ENCODE data around the gene RLF.

RLF gene

DNA sequence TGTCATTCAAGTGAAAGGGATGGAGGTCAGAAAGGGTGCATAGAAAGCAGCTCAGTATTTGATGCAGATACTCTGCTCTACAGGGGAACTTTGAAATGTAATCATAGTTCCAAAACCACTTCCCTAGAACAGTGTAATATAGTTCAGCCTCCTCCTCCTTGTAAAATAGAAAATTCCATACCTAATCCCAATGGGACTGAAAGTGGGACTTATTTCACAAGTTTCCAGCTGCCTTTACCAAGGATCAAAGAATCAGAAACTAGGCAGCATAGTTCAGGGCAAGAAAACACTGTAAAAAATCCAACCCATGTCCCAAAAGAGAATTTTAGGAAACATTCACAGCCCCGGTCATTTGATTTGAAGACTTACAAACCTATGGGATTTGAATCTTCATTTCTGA, 78.4 kb downstream of the RLF start:
- FAIRE-seq, result no peak

DNA sequence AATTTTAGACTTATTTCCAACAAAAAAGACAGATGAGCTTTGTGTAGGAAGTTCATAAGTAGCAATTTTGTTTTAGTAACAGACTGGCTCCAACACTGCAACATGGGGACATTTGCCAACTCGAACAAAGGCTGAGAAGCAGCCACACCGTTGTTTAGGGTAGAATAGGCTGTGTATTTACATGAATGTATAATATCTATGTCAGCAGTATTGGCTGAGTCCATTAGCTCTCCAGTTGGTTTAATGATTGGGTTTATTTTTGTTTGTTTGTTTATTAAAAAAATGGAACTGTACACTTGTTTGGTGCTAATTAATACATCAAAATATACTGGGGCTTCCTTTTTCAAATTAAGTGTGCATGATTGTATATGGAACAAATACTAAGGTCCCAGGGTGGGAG, 79.2 kb downstream of the RLF start:
- no peak for FAIRE-seq

DNA sequence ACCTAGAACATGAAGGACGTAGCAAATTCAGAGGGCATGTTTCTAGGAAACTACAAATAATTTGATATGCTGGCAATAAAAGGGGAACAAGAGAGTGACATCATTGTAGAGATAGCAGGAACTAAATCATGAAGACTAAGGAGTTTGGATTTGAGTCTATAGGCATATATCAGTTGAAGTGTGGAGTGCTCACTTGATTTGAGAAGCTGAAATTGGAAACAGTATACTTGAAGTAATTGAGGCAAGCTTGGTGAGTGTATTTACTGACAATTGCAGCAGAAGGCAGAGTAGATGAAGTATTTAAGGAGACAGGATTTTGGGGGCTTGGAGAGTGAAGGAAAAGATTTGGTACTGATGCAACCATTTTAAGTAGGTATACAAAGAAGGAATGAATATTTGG, 80.2 kb downstream of the RLF start:
- FAIRE-seq, result no peak

DNA sequence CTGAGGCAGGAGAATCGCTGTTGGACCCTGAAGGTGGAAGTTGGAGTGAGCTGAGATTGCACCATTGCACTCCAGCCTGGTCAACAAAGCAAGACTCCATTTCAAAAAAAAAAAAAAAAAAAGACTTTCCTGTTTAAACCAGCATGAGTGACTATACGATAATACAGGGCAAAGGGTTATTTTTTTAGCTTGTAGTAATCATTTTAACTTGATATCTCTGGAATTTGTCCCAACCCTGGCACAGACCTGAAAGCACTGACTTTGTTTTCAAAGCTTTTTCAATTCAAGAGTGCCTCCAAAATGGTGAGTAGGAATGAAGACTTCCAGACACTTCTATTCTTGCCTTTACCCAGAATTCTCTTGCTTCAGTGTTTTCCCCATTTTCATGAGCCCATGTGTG, 82.2 kb downstream of the RLF start:
- no peak for FAIRE-seq

DNA sequence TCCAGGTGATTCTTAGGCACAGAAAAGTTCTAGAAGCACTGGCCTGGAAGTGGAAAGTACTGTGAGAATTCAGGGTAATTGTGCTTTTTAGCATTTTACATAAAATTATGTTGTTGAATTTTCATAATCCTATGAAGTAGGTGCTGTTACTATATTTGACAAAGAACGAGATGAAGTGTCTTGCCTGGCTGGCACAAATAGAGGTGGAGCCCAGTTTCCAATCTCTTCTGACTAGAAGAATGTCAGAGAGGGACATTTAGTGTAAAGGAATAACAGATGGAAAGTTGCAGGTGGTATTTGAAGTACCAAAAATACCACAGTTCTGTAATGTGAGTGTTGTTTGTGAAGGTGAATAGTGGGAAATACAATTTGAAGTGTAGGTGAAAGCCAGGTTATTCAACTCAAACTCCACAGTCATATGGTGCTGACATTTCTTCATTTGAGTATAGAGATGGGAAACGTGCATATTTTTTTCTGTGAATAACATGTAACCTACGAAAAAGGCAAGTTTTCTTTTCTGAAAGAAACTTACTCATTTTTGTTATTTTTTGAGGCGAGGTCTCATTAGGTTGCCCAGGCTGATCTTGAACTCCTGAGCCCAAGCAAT, 83.1 kb downstream of the RLF start:
- FAIRE-seq, result no peak

DNA sequence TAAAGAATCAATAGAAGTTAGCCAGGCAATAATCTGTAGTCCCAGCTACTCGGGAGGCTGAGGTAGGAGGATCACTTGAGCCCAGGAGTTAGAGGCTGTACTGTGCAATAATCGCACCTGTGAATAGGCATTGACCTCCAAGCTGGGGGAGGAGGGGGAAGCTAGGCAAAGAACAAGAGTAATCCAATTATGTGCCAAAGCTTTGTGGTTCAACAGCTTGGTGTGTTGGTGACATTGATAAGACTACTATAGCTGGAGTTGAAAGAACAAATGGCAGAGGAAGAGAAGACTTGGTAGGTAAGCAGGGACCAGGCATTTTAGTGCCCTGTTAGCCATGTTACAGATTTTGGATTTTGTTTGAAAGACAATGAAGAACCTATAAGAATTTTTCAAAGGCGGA, 84.5 kb downstream of the RLF start:
- FAIRE-seq, result no peak

DNA sequence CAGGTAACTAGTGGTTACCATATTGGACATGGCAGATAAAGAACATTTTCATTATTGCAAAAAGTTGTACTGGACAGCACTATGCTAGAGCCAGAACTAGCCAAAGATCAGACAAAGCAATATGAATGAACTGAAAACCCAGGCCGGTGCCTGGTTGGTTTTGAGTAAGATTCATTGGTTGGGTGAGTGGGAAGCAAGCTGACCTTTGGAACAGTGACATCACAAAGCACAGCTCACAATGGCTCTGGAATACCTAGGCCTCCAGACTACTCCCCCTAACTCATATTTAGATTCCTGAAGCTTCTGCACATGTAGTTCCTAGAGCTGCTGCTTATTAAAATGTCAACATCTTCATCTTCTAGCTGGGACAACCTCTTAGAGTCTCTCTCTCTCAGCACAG, 86.5 kb downstream of the RLF start, which contains the start of gene TMCO2:
TSS of gene TMCO2 (plus strand) at position 283 of the 400 bp plus-strand sequence. CDS start at position 340, 57 bp downstream.
- no peak for FAIRE-seq

DNA sequence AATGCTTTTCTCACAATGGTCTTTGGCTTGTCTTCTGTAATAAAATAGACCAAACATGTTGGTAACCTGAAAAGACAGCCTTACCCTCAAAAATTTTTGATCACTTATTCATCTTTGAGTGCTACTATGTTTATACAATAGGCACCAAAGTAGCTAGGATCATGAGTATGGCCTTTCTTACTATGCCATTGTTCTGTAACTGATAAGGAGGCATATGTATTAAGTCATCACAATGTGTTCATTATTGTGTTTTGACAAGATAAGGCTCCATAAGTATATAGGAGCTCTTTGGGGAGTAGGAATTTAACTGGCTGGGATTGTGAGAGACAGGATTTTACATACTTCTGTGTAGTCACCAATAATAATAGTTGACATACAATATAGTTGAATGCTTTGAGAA, 87.2 kb downstream of the RLF start:
- FAIRE-seq, result no peak

DNA sequence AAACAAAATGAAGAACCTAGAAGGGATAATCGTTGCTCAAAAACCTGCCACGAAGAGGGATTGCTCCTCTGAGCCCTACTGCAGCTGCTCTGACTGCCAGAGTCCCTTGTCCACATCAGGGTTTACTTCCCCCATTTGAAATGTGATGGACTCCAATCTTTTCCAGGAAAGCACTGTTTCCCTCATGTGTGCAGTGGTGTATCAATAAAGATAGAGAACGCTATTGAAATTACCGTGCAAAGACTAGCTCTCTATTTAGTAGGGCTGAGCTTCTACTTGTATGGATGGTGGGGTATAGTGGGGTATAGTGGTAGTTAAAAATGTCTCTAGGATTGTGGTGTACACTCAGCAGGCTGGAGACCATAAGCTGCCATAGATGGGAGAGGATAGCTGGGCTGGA, 90.3 kb downstream of the RLF start:
- no peak for FAIRE-seq

DNA sequence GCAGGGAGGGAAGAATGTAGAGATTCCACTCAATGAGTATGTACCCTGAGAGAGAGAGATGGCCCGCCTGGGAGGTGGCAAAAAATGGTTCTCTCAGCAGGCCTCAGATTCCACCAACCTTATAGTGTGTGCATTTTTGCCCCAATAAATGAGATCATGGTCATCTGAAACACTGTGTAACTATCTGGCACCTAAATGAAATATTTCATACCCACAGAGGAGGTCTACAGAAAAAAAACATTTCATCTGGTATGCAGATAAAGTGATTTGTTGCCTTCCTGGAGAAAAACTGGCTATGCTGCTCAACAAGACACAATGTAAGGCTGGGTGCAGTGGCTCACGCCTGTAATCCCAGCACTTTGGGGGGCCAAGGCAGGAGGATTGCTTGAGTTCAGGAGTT, 91.4 kb downstream of the RLF start:
- FAIRE-seq, result no peak

DNA sequence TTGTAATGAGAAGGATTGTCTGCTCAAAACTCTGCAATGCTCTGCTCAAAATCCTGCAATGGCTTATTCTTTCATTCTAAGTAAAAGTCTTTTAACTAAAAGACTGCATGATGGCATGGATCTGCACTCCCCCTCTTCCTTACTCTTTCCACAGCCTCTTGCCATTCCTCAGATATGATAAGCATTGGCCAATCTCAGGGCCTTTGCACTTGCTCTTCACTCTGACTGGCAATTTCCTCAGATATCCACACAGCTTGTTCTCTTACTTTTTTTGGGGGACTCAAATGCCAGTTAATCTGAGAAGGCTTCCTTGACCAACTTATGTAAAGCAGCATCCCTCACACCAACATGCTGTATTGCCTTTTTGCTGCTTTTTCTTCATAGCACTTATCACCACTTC, 94.0 kb downstream of the RLF start:
- FAIRE-seq, result no peak

DNA sequence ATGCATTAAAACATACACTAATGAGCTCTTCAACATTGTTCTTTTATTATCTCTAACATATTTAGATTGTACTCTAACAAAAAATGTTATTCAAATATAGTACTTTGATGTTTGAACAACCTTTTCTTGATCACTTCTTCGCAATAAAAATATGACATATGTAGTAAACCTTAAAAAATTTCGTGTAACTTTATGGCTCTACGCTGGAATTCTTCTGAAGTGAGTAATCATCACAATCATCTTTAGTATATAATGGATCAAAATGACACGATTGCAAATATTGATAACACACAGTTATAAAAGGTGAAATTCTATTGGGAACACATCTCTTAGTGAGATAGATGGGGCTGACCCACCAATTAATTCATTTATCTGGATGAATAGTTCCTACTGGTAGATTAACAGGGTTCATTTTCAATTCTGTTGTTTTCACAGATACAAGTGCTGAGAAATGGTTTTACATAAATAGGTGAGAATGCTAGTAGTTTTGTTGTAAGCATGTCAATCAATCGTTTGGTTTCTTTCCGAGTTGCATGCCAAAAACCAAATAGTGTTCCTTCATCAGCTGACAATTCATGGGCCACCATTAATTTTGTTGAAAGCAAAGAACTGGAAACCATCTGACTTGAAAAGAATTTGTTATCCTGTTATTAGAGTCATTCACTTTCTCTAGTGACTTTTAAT, 95.4 kb downstream of the RLF start:
- no peak for FAIRE-seq

DNA sequence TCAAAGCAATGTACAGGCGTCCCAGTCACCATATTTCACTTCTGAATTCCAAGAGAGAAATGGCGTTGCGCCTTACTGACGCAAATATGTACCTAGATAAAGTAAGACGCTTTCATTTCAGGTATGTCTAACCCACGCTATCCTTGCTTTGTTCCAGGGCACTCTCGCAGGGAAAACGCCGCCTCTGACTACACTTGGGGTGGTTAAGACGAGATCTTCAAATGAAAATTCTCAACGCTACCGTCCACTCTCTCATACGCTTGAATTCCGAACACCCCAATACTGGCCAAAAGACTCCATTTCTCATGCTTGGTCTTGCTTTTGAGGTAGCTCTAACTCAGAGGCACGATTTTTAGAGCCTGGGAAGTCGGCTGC, 96.1 kb downstream of the RLF start:
- FAIRE-seq, result no peak

DNA sequence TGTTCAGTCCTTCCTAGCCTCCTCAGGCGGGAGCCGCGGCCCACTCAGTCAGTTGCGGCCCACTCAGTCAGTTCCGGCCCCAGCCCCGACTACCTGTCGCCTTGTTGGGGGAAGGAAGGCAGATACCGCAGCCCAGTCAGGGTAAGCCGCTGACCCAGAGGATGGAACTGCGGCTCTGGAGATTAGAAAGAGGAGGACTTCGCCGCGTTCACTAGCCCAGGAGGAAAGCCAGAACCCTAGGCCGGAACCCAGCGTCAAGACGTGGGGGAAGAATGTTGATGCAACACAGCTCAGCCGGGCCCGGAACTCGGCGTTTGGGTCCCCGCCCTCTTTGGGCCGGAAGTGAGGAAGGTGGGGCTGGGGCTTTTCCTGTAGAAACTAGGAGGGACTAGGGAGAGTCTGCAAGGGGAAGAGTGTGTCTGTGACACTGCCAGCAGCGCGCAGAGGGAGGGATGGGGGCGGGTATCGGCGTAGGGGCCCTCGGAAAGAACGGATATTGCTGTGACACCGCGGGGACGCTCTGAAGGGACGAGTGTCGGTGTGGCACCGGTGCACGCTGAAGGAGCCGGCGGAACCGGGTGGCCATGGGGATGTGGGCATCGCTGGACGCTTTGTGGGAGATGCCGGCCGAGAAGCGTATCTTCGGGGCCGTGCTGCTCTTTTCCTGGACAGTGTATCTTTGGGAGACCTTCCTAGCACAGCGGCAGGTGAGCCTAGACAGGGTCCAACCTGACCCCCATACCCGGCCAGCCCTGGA, 96.7 kb downstream of the RLF start, which contains the start of gene ZMPSTE24:
TSS of gene ZMPSTE24 (plus strand) at position 549 of the 757 bp plus-strand sequence. CDS start at position 585, 36 bp downstream.
- peak; percentile 86 for FAIRE-seq

DNA sequence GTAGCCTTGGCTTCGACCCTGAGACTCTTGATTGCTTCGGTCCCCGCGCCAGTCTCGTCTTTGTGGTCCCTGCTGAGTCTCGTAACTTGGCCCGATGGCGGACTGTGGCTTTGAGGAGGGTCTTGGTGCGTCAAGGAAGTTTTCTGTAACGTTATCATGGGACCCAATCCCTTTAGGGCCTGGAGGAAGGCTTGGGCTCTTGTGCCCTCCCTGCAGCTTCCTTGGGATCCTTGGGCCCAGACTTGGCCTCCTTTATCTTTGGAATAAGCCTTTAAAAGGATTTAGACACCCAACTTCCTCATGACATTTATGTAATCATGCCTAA, 97.2 kb downstream of the RLF start:
- no peak for FAIRE-seq

DNA sequence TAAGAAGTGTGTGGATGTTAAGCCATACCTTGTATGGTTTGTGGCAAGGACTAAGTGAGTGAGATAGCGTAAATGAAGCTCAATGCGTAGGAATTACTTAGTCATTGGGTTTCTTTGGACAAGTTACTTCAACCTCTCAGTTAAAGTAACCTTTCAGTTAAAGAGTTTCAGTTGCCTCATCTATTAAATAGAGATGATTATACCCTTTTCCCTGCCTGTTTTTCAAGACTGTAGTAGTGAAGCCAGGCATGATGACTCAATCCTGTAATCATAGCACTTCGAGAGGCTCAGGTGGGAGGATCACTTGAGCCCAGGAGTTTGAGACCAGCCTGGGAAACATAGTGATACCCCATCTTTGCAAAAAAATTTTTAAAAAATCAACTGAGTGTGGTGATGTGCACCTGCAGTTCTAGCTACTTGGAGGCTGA, 103.2 kb downstream of the RLF start:
- FAIRE-seq, result no peak

DNA sequence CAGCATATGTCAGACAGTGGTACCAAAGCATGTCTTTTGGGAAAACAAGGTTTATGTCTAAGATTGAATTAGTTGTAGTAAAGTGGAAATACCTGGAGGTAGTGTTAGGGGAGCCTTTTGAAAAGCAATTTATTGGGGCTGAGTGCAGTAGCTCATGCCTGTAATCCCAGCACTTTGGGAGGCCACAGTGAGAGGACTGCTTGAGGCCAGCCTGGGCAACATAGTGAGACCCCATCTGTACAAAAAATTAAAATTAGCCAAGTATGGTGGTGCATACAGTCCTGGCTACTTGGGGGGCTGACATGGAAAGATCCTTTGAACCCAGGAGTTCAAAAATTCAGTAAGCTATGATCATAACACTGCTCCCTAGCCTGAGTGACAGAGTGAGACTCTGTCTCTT, 104.1 kb downstream of the RLF start:
- no peak for FAIRE-seq

DNA sequence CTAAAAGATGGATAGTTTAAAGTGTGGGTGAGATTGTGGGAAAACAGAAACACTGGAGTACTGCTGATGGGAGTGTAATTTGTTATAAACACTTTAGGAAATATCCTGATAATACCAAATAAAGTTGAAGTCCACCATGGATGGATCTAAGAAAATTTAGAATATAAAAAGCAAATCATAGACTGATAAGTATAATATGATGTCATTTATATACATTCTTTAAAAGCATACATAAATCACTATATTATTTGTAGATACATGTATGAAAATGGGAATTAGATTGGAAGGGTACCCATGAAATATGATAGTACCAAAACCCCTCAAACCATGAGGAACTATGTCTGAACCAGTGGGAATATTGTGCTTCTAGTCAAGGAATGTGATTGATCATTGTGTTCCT, 104.7 kb downstream of the RLF start:
- FAIRE-seq, result no peak

DNA sequence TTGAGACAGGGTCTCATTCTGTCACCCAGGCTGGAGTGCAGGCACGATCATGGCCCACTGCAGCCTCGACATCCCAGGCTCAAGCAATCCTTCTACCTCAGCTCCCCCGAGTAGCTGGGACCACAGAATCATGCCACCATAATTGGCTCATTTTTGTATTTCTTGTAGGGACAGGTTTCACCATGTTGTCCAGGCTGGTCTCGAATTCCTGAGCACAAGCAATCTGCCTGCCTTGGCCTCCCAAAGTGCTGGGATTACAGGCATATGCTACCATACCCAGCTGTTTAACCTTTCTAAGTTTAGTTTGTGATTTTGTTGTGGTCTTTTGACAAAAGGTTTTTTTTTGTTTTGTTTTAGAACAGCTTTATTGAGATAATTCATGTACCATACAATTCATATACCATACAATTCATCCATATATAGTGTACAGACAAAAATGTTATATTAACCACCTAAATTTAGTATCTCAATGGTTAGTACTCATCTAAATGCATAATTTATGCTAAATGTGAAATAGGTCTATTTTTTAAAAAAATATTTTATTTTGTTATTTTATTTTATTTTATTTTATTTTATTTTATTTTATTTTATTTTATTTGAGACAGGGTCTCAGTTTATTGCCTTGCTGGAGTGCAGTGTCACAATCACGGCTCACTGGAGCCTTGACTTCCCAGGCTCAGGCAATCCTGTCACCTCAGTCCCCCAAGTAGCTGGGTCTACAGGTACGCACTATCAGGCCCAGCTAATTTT, 105.8 kb downstream of the RLF start:
- peak; percentile 82 for FAIRE-seq

DNA sequence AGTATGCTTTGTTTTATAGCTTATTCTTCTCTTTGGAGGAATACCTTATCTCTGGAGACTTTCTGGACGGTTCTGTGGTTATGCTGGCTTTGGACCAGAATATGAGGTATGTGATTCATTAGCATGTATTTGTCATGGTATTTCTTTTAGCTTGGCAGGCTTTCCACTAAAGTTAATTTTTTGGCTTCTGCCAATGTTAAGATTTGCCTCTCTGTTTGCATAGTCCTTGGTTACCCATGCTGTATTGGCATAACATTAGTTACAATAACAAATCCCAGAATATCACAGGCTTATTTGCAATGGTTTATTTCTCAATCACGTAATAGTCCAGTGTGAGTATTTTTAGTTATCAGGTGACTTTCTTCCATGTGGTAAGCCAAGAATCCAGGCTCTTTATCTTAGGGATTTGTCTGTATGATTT, 106.6 kb downstream of the RLF start:
- FAIRE-seq, result no peak

DNA sequence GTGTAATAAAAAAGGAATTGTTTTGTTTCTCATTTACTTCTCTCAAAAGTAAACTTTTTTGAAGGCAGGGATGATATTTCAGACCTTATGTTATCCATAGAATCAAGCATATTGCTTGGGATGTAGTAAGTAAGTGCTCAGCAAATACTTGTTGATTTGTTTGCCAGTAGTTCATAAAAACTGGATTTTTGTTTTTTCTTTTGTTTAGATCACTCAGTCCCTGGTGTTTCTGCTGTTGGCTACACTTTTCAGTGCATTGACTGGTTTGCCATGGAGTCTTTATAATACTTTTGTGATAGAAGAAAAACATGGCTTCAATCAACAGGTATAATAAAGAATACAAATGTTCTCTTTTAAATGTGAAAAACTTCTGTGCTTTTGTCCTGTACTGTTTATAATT, 107.0 kb downstream of the RLF start:
- no peak for FAIRE-seq

DNA sequence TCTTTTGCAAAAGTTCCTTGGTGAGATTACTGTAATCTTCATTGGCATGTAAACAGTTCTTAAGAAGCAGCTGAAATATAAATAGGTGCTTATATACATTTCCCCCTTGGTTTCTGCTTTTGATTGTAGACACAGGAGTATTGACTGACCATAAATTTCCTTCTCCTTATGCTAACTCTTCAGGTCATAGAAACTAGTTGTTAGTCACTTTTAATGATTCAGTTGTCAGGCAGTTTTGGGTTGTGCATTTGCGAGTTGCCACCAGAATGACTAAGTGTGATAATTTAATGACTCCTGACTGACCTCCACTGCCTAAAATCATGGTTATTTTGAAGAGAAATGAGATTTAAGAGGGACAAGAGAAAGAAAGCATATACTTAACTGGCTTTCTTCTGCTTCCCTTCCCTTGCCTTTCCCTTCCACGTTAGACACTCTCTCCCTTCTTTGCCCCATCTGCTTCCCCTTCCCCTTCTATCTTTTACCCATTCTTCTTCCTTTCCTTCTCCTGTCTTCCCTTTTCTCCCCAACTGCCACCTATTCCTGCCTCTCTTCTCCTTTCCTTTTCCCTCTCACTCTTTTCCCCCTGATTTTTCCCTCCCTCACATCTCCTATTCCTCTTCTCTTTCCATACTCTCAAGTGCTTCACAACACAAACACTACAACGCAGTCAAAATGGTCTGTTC, 109.1 kb downstream of the RLF start:
- no peak for FAIRE-seq

DNA sequence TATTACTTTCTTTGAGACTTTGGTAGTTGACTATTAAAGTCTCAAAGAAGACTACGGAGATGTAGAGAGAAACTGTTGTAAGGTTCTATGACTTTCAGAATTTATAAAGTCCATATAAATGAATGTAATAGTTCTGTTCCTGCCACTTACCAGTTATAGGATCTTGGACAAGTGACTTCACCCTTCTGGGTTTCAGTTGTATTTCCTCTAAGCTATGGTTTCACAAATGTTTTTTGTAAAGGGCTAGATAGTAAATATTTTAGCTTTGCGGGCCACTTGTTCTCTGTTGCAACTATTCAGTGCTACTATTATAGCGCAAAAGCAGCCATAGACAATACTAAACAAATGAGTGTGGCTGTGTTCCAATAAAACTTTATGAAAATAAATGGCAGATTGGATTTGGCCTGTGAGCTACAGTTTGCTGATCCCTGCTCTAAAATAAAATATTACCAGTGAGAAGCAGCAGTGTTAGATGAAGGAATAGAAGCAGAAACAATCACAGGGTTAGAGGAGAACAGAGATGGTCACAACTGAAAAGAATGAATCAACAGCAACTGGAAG, 111.5 kb downstream of the RLF start:
- FAIRE-seq, result no peak
